ENCODE measurements around the gene CORIN.

DNA sequence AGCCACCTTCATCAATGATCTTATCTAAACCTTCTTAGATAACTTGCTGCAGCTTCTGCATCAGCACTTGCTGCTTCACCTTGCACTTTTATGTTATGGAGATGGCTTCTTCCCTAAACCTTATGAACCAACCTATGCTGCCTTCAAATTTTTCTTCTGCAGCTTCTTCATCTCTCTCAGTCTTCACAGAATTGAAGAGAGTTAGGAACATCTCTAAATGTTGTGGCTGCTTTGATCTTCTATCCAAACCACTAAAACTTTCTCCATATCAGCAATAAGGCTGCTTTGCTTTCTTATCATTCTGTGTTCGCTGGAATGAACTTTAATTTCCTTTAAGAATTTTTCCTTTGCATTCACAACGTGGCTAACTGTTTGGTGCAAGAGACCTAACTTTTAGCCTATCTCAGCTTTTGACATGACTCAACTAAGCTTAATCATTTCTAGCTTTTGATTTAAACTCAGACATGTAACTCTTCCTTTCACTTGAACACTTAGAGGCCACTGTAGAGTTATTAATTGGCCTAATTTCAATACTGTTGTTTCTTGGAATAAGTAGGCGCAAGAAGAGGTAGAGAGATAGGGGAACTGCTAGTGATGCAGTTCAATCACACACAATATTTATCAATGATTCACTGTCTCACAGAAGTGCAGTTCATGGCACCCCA is 36.1 kb upstream of the CORIN start:
- TF ChIP-seq, protein P1, sequence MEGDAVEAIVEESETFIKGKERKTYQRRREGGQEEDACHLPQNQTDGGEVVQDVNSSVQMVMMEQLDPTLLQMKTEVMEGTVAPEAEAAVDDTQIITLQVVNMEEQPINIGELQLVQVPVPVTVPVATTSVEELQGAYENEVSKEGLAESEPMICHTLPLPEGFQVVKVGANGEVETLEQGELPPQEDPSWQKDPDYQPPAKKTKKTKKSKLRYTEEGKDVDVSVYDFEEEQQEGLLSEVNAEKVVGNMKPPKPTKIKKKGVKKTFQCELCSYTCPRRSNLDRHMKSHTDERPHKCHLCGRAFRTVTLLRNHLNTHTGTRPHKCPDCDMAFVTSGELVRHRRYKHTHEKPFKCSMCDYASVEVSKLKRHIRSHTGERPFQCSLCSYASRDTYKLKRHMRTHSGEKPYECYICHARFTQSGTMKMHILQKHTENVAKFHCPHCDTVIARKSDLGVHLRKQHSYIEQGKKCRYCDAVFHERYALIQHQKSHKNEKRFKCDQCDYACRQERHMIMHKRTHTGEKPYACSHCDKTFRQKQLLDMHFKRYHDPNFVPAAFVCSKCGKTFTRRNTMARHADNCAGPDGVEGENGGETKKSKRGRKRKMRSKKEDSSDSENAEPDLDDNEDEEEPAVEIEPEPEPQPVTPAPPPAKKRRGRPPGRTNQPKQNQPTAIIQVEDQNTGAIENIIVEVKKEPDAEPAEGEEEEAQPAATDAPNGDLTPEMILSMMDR (IDR thresholded peaks at IDR 0.05), result no peak
- no peak for TF ChIP-seq POLR2A (IDR thresholded peaks at IDR 0.05)
